PC-3 (cell line): ENCODE measurements around the gene B4GALT3. TPM values are rescaled to one million over a fixed set of nuclear protein-coding genes. Genes with fewer than 3 reads are reported as not detected.

Experiments used
- ATAC-seq: fragments of 200-7000 bp; cut with Tn5 transposase; 2 replicates; pipeline ENCODE4 v1.9.1; 2020; ENCODE audit warnings: mild to moderate bottlenecking, moderate library complexity
- BruUV-seq: library from RNA; stranded (reverse); fragments of 400-500 nt; replicated peaks from 2 replicates; lab custom pipeline; 2021; lab: Mats Ljungman, UMichigan
- CTCF ChIA-PET: fragments of 300-600 bp; sonication (Branson Sonifier 250); formaldehyde crosslinking; loops from one replicate; lab custom pipeline; 2022; ENCODE audit warnings: antibody characterized with exemption; lab: Charles Lee
- POLR2A ChIA-PET: fragments of 300-600 bp; sonication (Branson Sonifier 250); formaldehyde crosslinking; loops from one replicate; lab custom pipeline; 2022; ENCODE audit warnings: antibody characterized with exemption; ENCODE audit not compliant: unreplicated experiment; lab: Charles Lee
- DNase-seq: peaks from one replicate; pipeline ENCODE4 v3.0.0-alpha.2; 2015
- H2AFZ ChIP-seq: fragments of 300-600 bp; sonication (generic); 2 replicates; pipeline ENCODE4 v1.6.0; 2016; ENCODE audit warnings: antibody characterized with exemption, low read length
- H3F3A ChIP-seq: fragments of 300-600 bp; sonication (generic); one replicate; pipeline ENCODE4 v1.6.0; 2017; ENCODE audit warnings: antibody characterized with exemption, low read length, control low read depth, mild to moderate bottlenecking; ENCODE audit not compliant: unreplicated experiment
- H3K27ac ChIP-seq: fragments of 300-600 bp; sonication (generic); 2 replicates; pipeline ENCODE4 v1.5.1; 2016; ENCODE audit warnings: mild to moderate bottlenecking, low read length
- H3K27me3 ChIP-seq: fragments of 300-600 bp; sonication (generic); 2 replicates; pipeline ENCODE4 v1.6.1; 2016; ENCODE audit warnings: low read length, mixed read lengths
- H3K36me3 ChIP-seq: fragments of 300-600 bp; sonication (generic); 2 replicates; pipeline ENCODE4 v1.6.1; 2016; ENCODE audit warnings: low read depth, mixed run types, low read length, mixed read lengths
- H3K4me1 ChIP-seq: fragments of 300-600 bp; sonication (generic); 2 replicates; pipeline ENCODE4 v1.5.1; 2016; ENCODE audit warnings: low read length; ENCODE audit not compliant: insufficient read depth
- H3K4me2 ChIP-seq: fragments of 300-600 bp; sonication (generic); 2 replicates; pipeline ENCODE4 v1.6.0; 2016; ENCODE audit warnings: low read length
- H3K4me3 ChIP-seq: fragments of 300-600 bp; sonication (generic); 2 replicates; pipeline ENCODE4 v1.5.1; 2016; ENCODE audit warnings: mild to moderate bottlenecking, low read length, mixed read lengths
- H3K79me2 ChIP-seq: fragments of 300-600 bp; sonication (generic); 2 replicates; pipeline ENCODE4 v1.6.1; 2017; ENCODE audit warnings: low read length, mixed read lengths
- H3K9ac ChIP-seq: fragments of 300-600 bp; sonication (generic); 2 replicates; pipeline ENCODE4 v1.6.0; 2016; ENCODE audit warnings: mild to moderate bottlenecking, low read length
- H3K9me2 ChIP-seq: fragments of 300-600 bp; sonication (generic); replicated peaks from 2 replicates; pipeline ENCODE4 v1.6.1; 2016; ENCODE audit warnings: mixed run types, low read length, mixed read lengths
- H3K9me3 ChIP-seq: fragments of 300-600 bp; sonication (generic); 2 replicates; pipeline ENCODE4 v1.6.1; 2016; ENCODE audit warnings: low read length, mixed read lengths
- H4K20me1 ChIP-seq: fragments of 300-600 bp; sonication (generic); 2 replicates; pipeline ENCODE4 v1.6.1; 2016; ENCODE audit warnings: low read length, mixed read lengths
- EZH2 ChIP-seq: fragments of 300-600 bp; sonication (generic); IDR thresholded peaks from one replicate; pipeline ENCODE4 v1.6.1; 2017; ENCODE audit warnings: antibody characterized with exemption, mild to moderate bottlenecking, low read length; ENCODE audit not compliant: unreplicated experiment
- EZH2phosphoT487 ChIP-seq: fragments of 300-600 bp; sonication (generic); IDR thresholded peaks from 2 replicates; pipeline ENCODE4 v1.6.1; 2018; ENCODE audit warnings: mild to moderate bottlenecking, antibody characterized with exemption, low read length, borderline replicate concordance
- intact Hi-C: fragments of 100-400 bp; cut with micrococcal nuclease; formaldehyde crosslinking; loops from 2 replicates; pipeline ENCODE4 v1.9.0; 2023
- total RNA-seq: library from RNA; depleted of rRNA; stranded (reverse); fragments of >200 nt; gene quantifications from 2 replicates; pipeline ENCODE4 v1.2.3, GENCODE V29; 2014
- TF ChIP-seq, protein P1 (sequence below): fragments of 300-600 bp; sonication (generic); conservative IDR thresholded peaks from 2 replicates; pipeline ENCODE4 v1.5.1; 2017; ENCODE audit warnings: antibody characterized with exemption, low read depth, mild to moderate bottlenecking, low read length

B4GALT3 gene
- total RNA-seq, 1 experiment from 2014 or later: 85.4 TPM

DNA sequence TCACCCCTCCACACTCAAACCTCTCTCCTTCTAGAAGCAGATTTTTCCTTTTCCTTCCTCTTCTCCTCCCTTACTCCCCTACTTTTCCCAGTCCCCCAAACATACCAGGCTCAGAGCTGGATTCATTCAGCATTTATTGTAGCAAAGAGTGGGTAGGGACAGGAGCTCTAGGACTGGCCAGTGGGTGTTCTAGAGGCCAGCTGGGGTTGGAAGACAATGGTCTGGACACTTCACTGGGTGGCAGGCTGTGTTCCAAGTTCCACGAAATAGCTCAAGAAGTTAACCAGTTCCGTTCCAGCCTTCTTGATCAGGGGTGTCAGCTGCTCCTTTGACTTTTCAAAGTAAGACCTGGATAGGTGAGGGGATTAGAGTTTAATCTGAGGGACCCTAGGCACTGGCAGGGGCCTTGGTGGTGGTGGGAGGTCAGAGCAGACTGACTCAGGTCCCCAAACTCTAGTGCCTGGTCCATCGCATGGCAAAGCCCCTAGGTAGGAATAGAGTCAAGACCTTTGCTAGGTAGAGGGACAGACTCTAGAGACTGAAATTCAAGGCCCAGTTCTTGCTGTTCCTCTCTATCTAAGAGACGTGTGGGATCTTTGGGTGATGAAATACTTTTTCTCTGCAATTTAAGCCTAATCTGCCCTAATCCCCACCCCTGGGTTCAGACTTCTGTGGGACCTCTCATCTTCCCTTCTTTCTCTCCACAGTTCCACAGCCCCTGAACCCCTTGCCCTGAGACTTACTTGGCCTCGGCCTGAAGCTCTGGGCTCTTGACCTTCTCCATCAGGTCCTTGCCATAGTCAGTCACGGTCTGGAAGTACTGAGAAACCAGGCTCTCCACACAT lies 45.1 kb upstream of the B4GALT3 start:
- Histone ChIP-seq H3K27me3 (no peaks in the 10 kb centered on the region), H4K20me1 (no peaks in the 10 kb centered on the region), H3K9me2 (no peaks in the 10 kb centered on the region), H3K4me2 (no peak overlapping the region), H3K4me3 (no peak overlapping the region), H3K79me2 (peaks cover 12% of the 10 kb centered on the region), H3F3A (no peaks in the 10 kb centered on the region), H3K9me3 (no peaks in the 10 kb centered on the region), H3K4me1 (peaks cover 18% of the 10 kb centered on the region), H3K36me3 (no peaks in the 10 kb centered on the region), H3K9ac (no peak overlapping the region), H2AFZ (no peak overlapping the region), H3K27ac (no peak overlapping the region)
- intact Hi-C loops: no loop called here
- ATAC-seq (no peak), DNase-seq (no peak)
- CTCF ChIA-PET: no interaction called here
- POLR2A ChIA-PET: no interaction called here
- no TSS peak for BruUV-seq
- no peak for TF ChIP-seq EZH2
- TF ChIP-seq EZH2phosphoT487: no peak
- TF ChIP-seq, protein P1, sequence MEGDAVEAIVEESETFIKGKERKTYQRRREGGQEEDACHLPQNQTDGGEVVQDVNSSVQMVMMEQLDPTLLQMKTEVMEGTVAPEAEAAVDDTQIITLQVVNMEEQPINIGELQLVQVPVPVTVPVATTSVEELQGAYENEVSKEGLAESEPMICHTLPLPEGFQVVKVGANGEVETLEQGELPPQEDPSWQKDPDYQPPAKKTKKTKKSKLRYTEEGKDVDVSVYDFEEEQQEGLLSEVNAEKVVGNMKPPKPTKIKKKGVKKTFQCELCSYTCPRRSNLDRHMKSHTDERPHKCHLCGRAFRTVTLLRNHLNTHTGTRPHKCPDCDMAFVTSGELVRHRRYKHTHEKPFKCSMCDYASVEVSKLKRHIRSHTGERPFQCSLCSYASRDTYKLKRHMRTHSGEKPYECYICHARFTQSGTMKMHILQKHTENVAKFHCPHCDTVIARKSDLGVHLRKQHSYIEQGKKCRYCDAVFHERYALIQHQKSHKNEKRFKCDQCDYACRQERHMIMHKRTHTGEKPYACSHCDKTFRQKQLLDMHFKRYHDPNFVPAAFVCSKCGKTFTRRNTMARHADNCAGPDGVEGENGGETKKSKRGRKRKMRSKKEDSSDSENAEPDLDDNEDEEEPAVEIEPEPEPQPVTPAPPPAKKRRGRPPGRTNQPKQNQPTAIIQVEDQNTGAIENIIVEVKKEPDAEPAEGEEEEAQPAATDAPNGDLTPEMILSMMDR: no peak

DNA sequence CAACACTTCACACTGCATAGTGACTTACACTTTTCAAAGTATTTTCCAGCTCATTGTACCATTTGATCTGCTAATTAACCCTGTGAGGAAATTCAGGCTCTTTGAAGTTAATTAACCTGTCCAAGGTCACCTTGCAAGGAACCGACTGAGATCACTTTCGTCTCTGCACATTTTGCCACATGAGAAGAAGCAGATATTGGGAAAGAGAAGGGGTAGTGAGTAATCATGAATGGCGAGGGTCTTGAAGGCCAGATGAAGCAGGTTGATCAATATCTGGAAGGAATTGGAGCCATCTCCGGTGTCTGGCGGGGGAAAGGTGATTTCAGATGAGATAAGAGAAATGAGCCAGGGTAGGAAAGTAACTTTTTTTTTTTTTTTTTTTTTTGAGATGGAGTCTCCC lies 42.7 kb upstream of the B4GALT3 start:
- Histone ChIP-seq H3K36me3 (peaks cover 3% of the 10 kb centered on the region; the same call in 1 of the 2 replicates), H3K4me3 (no peak overlapping the region), H3K9ac (no peak overlapping the region), H3K79me2 (no peaks in the 10 kb centered on the region), H3K4me1 (peaks cover 3% of the 10 kb centered on the region; the same call in 1 of the 2 replicates), H2AFZ (no peak overlapping the region), H4K20me1 (no peaks in the 10 kb centered on the region), H3K4me2 (no peak overlapping the region), H3F3A (no peaks in the 10 kb centered on the region), H3K27ac (no peak overlapping the region), H3K27me3 (no peaks in the 10 kb centered on the region), H3K9me2 (no peaks in the 10 kb centered on the region), H3K9me3 (no peaks in the 10 kb centered on the region)
- intact Hi-C loops: no loop called here
- no TSS peak for BruUV-seq
- CTCF ChIA-PET: interaction anchor here (0.7 kb wide), 1 partner anchor 23 kb away, joined by 3 read pairs; no protein-coding TSS in a partner anchor
- DNase-seq (no peak), ATAC-seq (no peak)
- TF ChIP-seq, protein P1: no peak
- TF ChIP-seq EZH2phosphoT487: no peak
- POLR2A ChIA-PET: no interaction called here
